Right renal pelvis (tissue), 4 donors: ENCODE data around the gene NRXN2. TPM values are rescaled to one million over a fixed set of nuclear protein-coding genes. Genes with fewer than 3 reads are reported as not detected.
"Not testable (repeated sequence)": the region's sequence is repeated elsewhere in the genome, so short reads cannot be mapped to it uniquely, and the experiment has no call there.

ENCODE experiments used
- DNase-seq, 4 donors: peaks; one replicate each; pipeline ENCODE4 v3.0.0-alpha.2; 2013; ENCODE audit warnings: low read depth in 4 of 4, low spot score in 3 of 4, missing footprints in 1 of 4
- polyA plus RNA-seq, 4 donors: library from polyadenylated mRNA; unstranded; fragments of 120-200 nt; gene quantifications; one replicate each; pipeline ENCODE4 v1.2.1, GENCODE V29; 2013; ENCODE audit not compliant: insufficient read length in 4 of 4

Gene NRXN2
- polyA plus RNA-seq, 4 donors: 15.5 to 27.8 (median 17.0) TPM

- DNase-seq: no peak
Observed at GRCh38 chr11:64601605-64602465, 121.2 kb downstream of the NRXN2 start.

- no peak for DNase-seq
Observed at GRCh38 chr11:64600281-64600992, 122.6 kb downstream of the NRXN2 start.

GRCh38 chr11:64599698-64600211, 123.2 kb downstream of the NRXN2 start:
- no peak for DNase-seq

GRCh38 chr11:64598797-64599697, 124.0 kb downstream of the NRXN2 start:
- no peak for DNase-seq

- no peak for DNase-seq
Observed at GRCh38 chr11:64598106-64598796, 124.7 kb downstream of the NRXN2 start.

GRCh38 chr11:64597671-64598101, 125.3 kb downstream of the NRXN2 start:
- no peak for DNase-seq

GRCh38 chr11:64595922-64596321, 127.1 kb downstream of the NRXN2 start:
- not testable (repeated sequence) for DNase-seq

GRCh38 chr11:64594159-64594939, 128.6 kb downstream of the NRXN2 start:
- no peak for DNase-seq

- no peak for DNase-seq
Observed at GRCh38 chr11:64593156-64594105, 129.6 kb downstream of the NRXN2 start.

GRCh38 chr11:64592656-64593055, 130.3 kb downstream of the NRXN2 start:
- DNase-seq: no peak

GRCh38 chr11:64592234-64592615, 130.8 kb downstream of the NRXN2 start:
- no peak for DNase-seq

- no peak for DNase-seq
Observed at GRCh38 chr11:64591257-64592233, 131.5 kb downstream of the NRXN2 start.

GRCh38 chr11:64590763-64591221, 132.2 kb downstream of the NRXN2 start, which contains the start of gene SLC22A12:
TSS of gene SLC22A12 (plus strand) at chr11:64591220. CDS start at chr11:64591557, 337 bp downstream.
- no peak for DNase-seq

- no peak for DNase-seq
Observed at GRCh38 chr11:64588701-64589100, 134.3 kb downstream of the NRXN2 start.

- no peak for DNase-seq
Observed at GRCh38 chr11:64586366-64586765, 136.6 kb downstream of the NRXN2 start.

GRCh38 chr11:64585150-64585549, 137.8 kb downstream of the NRXN2 start:
- DNase-seq: no peak
